Suprapubic skin (tissue), 4 donors: ENCODE data around the gene CC2D1A. TPM values are rescaled to one million over a fixed set of nuclear protein-coding genes. Genes with fewer than 3 reads are reported as not detected.

Source experiments
- DNase-seq, 2 donors: peaks; one replicate each; pipeline ENCODE4 v3.0.0-alpha.2; 2019; ENCODE audit warnings: low spot score in 2 of 2
- H3K27ac ChIP-seq: fragments of 200-600 bp; sonication (generic); one replicate; pipeline ENCODE4 v1.5.1; 2019
- H3K27me3 ChIP-seq: fragments of 200-600 bp; sonication (generic); one replicate; pipeline ENCODE4 v1.5.1; 2019
- H3K36me3 ChIP-seq: fragments of 200-600 bp; sonication (generic); one replicate; pipeline ENCODE4 v1.5.1; 2019
- H3K4me1 ChIP-seq: fragments of 200-600 bp; sonication (generic); one replicate; pipeline ENCODE4 v1.5.1; 2019
- H3K4me3 ChIP-seq: fragments of 200-600 bp; sonication (generic); one replicate; pipeline ENCODE4 v1.5.1; 2019; ENCODE audit warnings: mild to moderate bottlenecking
- H3K9me3 ChIP-seq: fragments of 200-600 bp; sonication (generic); one replicate; pipeline ENCODE4 v1.5.1; 2019
- EP300 ChIP-seq: sonication (generic); formaldehyde crosslinking; IDR thresholded peaks from one replicate; pipeline ENCODE4 v1.6.1; 2017; ENCODE audit warnings: antibody characterized with exemption
- POLR2A ChIP-seq, 2 donors: fragments of 450-650 bp; IDR thresholded peaks; one replicate each; pipeline ENCODE4 v1.6.1; 2017; ENCODE audit warnings: antibody characterized with exemption in 2 of 2, mild to moderate bottlenecking in 2 of 2, moderate library complexity in 2 of 2
- POLR2AphosphoS5 ChIP-seq, 3 donors: sonication (generic); formaldehyde crosslinking; IDR thresholded peaks; one replicate each; pipeline ENCODE4 v1.6.1; 2017; ENCODE audit warnings: antibody characterized with exemption in 3 of 3
- WGBS: methylation state at CpG from one replicate; pipeline ENCODE4 v1.1.5; 2018; 5-methylcytosine and 5-hydroxymethylcytosine counted together
- total RNA-seq, 4 donors: library from RNA; depleted of rRNA; stranded (reverse); fragments of >200 nt; gene quantifications; one replicate each; pipeline ENCODE4 v1.1.0, GENCODE V29; 2016
- TF ChIP-seq, protein P1 (sequence below), 2 donors: fragments of 200-600 bp in 1 of 2; fragments of 450-650 bp in 1 of 2; sonication (generic) in 1 of 2; IDR thresholded peaks; one replicate each; pipeline ENCODE4 v1.5.1; 2016 to 2019; ENCODE audit warnings: antibody characterized with exemption in 2 of 2, mild to moderate bottlenecking in 1 of 2, moderate library complexity in 1 of 2

CC2D1A gene
- total RNA-seq, 4 donors from 2014 or later = 48.0 to 94.9 (median 66.7) TPM

GRCh38 chr19:13861714-13862531, 44.1 kb upstream of the CC2D1A start:
- WGBS = 2% methylated on average over 14 of the region's 27 CpGs
- H3K27me3 ChIP-seq = no peaks in the 10 kb centered on the region
- no peaks in the 10 kb centered on the region for H3K9me3 ChIP-seq
- H3K27ac ChIP-seq = peak overlapping the region; percentile 91
- no peaks in the 10 kb centered on the region for H3K36me3 ChIP-seq
- TF ChIP-seq EP300 = no peak
- peak in 1 of 2 donors; percentile 25 for TF ChIP-seq POLR2A (IDR thresholded peaks at IDR 0.05)
- TF ChIP-seq, protein P1, sequence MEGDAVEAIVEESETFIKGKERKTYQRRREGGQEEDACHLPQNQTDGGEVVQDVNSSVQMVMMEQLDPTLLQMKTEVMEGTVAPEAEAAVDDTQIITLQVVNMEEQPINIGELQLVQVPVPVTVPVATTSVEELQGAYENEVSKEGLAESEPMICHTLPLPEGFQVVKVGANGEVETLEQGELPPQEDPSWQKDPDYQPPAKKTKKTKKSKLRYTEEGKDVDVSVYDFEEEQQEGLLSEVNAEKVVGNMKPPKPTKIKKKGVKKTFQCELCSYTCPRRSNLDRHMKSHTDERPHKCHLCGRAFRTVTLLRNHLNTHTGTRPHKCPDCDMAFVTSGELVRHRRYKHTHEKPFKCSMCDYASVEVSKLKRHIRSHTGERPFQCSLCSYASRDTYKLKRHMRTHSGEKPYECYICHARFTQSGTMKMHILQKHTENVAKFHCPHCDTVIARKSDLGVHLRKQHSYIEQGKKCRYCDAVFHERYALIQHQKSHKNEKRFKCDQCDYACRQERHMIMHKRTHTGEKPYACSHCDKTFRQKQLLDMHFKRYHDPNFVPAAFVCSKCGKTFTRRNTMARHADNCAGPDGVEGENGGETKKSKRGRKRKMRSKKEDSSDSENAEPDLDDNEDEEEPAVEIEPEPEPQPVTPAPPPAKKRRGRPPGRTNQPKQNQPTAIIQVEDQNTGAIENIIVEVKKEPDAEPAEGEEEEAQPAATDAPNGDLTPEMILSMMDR (IDR thresholded peaks at IDR 0.05) = peak; percentile 95 to 99
- TF ChIP-seq POLR2AphosphoS5 (IDR thresholded peaks at IDR 0.05) = peak in 2 of 3 donors; percentile 5 to 58
- peak; percentile 95 to 97 for DNase-seq
- H3K4me1 ChIP-seq = peaks cover 39% of the 10 kb centered on the region
- H3K4me3 ChIP-seq = peak overlapping the region; percentile 49

DNA sequence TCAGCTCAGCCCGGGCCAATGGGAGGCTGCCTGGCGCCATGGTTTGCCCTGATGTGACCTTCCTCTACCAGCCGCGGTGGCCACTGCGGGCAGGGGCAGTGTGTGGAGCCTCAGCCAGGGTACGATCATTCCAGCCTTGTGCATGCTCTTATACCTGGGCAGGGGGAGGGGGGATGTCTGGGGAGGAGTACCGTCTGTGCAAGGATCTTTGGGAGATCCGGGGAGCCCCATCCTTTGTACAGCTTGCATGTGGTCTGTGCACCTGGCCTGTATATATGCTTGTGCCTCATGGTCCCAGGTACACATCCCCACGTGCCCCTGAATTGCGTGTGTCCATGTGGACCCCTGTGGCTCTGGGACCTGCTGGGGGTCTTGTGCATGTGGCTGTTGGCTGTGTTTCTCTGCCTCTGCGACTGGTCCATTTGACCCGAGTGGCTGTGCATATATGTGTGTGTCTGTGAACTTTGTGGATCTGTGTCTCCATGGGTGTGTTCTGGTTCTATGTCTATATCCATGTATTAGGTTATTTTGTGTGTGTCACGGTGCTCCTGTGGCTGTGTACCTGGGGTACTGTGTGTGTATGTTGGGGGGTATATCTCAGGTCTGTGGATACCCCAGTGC, 41.8 kb upstream of the CC2D1A start:
- H3K27ac ChIP-seq = peak overlapping the region; percentile 44
- H3K4me1 ChIP-seq = peaks cover 39% of the 10 kb centered on the region
- no peak overlapping the region for H3K4me3 ChIP-seq
- DNase-seq = no peak
- H3K9me3 ChIP-seq = no peaks in the 10 kb centered on the region
- WGBS = 37% methylated on average over 10 of the region's 13 CpGs
- TF ChIP-seq, protein P1 (IDR thresholded peaks at IDR 0.05) = no peak
- TF ChIP-seq EP300 (no peak), POLR2A (IDR thresholded peaks at IDR 0.05) (no peak), POLR2AphosphoS5 (IDR thresholded peaks at IDR 0.05) (no peak)
- H3K36me3 ChIP-seq = no peaks in the 10 kb centered on the region
- H3K27me3 ChIP-seq = no peaks in the 10 kb centered on the region

DNA sequence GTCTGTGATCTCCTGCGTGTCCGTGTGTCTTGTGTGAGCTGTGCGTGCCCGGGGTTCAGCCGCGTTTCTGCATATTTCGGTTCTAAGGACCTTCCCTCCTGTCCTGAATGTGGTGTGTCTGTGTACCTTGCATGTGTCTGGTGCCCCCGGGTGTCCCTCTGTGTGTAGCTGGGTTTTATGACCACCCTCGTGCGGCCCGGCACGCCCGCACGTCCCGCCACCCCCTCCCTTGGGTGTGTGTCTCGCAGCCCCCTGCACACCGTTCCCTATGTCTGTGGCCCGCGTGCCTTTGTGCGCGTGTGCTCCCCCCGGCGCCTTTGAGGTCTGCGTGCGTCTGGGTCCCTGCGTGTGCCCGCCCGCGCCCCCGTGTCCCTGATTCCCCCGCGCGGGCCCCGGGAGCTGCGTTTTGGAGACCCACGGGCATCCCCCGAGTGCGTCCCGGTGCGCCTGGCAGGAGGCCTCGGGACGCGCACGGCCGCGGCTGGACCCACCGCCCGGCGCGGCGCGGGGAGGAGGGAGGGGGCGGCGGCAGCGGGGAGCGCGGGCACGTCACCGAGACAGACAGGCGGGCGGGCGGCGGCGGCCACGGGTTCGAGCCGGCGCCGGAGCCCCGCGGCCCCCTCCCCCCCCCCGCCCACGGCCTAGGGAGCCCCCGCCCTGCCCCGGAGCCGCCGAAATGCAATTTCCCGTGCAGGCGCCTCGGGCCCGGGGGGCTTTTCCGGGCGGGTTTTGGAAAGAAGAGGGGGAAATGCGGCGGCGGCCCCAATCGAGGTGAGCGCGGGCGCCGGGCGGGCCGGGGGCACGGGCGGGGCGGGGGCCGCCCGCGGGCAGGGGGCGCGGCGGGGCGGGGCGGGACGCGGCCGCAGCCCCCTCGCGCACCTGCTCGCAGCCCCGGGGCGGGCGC, 41.1 kb upstream of the CC2D1A start:
- 10% methylated on average over 30 of the region's 113 CpGs for WGBS
- TF ChIP-seq, protein P1 (IDR thresholded peaks at IDR 0.05) = no peak
- TF ChIP-seq EP300 (no peak), POLR2AphosphoS5 (IDR thresholded peaks at IDR 0.05) (no peak), POLR2A (IDR thresholded peaks at IDR 0.05) (no peak)
- Histone ChIP-seq H3K9me3 (no peaks in the 10 kb centered on the region), H3K27me3 (no peaks in the 10 kb centered on the region), H3K36me3 (no peaks in the 10 kb centered on the region), H3K27ac (peak overlapping the region; percentile 44), H3K4me3 (peak overlapping the region; percentile 83), H3K4me1 (peaks cover 39% of the 10 kb centered on the region)
- no peak for DNase-seq

DNA sequence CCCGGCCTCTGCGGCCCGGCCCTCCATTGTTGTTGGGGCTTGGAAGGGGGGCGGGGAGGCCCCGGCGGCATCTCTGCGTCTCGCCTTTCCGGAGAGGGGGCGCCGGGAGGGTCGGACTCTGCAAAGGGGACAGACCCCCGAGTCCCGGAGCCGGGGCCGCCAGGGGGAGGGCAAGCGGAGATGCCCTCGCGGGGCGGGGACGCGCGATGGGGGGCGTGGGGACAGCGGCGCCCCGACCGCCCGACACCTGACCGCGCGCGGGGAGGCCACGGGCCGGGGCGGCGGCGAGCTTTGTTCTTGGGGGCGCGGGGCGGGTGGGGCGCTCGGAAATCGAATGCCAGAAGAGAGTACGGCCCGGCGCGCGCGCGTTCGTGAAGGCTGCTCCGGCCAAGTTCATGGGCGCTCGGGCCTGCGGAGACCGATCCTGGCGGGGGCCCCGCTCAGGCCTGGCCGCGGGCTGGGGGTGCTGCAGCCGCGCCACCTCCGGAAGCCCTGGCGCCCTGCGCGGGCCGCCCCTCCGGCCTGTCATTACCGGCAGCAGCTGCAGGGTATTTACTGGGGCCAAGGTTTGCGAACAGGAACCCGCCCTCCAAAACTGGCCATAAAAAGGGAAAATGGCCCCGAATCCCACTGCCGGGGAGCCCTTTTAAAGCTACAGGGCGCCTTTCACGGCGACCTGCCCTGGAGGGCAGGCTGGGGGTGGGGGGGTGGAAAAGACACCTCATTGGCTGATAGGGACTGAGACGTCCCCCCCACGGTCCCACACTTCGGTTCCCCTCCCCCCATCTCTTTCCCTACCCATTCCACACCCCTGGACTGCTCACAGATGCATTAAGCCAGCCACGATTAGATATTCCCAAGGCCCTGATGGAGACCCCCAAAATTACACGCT, 40.2 kb upstream of the CC2D1A start:
- Histone ChIP-seq H3K27me3 (no peaks in the 10 kb centered on the region), H3K4me1 (peaks cover 39% of the 10 kb centered on the region), H3K27ac (peak overlapping the region; percentile 55), H3K9me3 (no peaks in the 10 kb centered on the region), H3K36me3 (no peaks in the 10 kb centered on the region), H3K4me3 (peak overlapping the region; percentile 83)
- no peak for TF ChIP-seq EP300
- no peak for TF ChIP-seq POLR2A (IDR thresholded peaks at IDR 0.05)
- no peak for TF ChIP-seq POLR2AphosphoS5 (IDR thresholded peaks at IDR 0.05)
- TF ChIP-seq, protein P1 (IDR thresholded peaks at IDR 0.05) = no peak
- no peak for DNase-seq
- 7% methylated on average over 16 of the region's 82 CpGs for WGBS
